ENCODE results near the gene GRAP.
"Not testable (repeated sequence)": the region's sequence is repeated elsewhere in the genome, so short reads cannot be mapped to it uniquely, and the experiment has no call there.

GRCh38 chr17:19092737-19093683 lies 46.3 kb upstream of the GRAP start:
- TF ChIP-seq, protein P1, sequence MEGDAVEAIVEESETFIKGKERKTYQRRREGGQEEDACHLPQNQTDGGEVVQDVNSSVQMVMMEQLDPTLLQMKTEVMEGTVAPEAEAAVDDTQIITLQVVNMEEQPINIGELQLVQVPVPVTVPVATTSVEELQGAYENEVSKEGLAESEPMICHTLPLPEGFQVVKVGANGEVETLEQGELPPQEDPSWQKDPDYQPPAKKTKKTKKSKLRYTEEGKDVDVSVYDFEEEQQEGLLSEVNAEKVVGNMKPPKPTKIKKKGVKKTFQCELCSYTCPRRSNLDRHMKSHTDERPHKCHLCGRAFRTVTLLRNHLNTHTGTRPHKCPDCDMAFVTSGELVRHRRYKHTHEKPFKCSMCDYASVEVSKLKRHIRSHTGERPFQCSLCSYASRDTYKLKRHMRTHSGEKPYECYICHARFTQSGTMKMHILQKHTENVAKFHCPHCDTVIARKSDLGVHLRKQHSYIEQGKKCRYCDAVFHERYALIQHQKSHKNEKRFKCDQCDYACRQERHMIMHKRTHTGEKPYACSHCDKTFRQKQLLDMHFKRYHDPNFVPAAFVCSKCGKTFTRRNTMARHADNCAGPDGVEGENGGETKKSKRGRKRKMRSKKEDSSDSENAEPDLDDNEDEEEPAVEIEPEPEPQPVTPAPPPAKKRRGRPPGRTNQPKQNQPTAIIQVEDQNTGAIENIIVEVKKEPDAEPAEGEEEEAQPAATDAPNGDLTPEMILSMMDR (IDR thresholded peaks at IDR 0.05) = not testable (repeated sequence)
- TF ChIP-seq POLR2A (IDR thresholded peaks at IDR 0.05) = not testable (repeated sequence)

Data from gastroesophageal sphincter (tissue), 3 donors.